Caco-2 (cell line): Measurements from ENCODE around the gene GABRA4. TPM values are rescaled to one million over a fixed set of nuclear protein-coding genes. Genes with fewer than 3 reads are reported as not detected.

Source experiments
- Bru-seq: library from RNA; stranded (reverse); fragments of 400-500 nt; gene quantifications from one replicate; lab custom pipeline; 2021; lab: Mats Ljungman, UMichigan
- BruChase-seq, 2 experiments: library from RNA; stranded (reverse); fragments of 400-500 nt; gene quantifications; one replicate each; lab custom pipeline; 2021; lab: Mats Ljungman, UMichigan
- BruUV-seq: library from RNA; stranded (reverse); fragments of 400-500 nt; replicated peaks from 2 replicates; lab custom pipeline; 2021; lab: Mats Ljungman, UMichigan
- CTCF ChIA-PET: fragments of 300-600 bp; sonication (Branson Sonifier 250); formaldehyde crosslinking; loops from one replicate; lab custom pipeline; 2022; ENCODE audit warnings: antibody characterized with exemption; lab: Charles Lee
- POLR2A ChIA-PET: fragments of 300-600 bp; sonication (Branson Sonifier 250); formaldehyde crosslinking; loops from one replicate; lab custom pipeline; 2022; ENCODE audit warnings: antibody characterized with exemption; lab: Charles Lee
- DNase-seq, 2 experiments: peaks; one replicate each; pipeline versions ENCODE4 v3.0.0 to v3.0.0-alpha.2; 2020 to 2022
- H3K27me3 ChIP-seq: replicated peaks from 2 replicates; pipeline ENCODE4 v1.6.0; 2011; ENCODE audit warnings: low read length; ENCODE audit not compliant: control insufficient read depth, insufficient read depth
- H3K36me3 ChIP-seq: 2 replicates; pipeline ENCODE4 v1.5.1; 2011; ENCODE audit warnings: low read length; ENCODE audit not compliant: control insufficient read depth, insufficient read depth
- H3K4me1 ChIP-seq: fragments of 250-450 bp; sonication (Bioruptor Pico); 2 replicates; pipeline ENCODE4 v1.5.1; 2020; ENCODE audit warnings: mild to moderate bottlenecking
- H3K4me3 ChIP-seq: 2 replicates; pipeline ENCODE4 v1.5.1; 2011; ENCODE audit warnings: low read depth, mild to moderate bottlenecking, control low read depth, low read length
- H3K9me3 ChIP-seq: fragments of 250-450 bp; sonication (Bioruptor Pico); 2 replicates; pipeline ENCODE4 v1.5.1; 2020; ENCODE audit warnings: mild to moderate bottlenecking, moderate library complexity
- H3K27ac Mint-ChIP-seq: one replicate; pipeline ENCODE4 v1.8.0; 2022; ENCODE audit warnings: mixed read lengths; ENCODE audit not compliant: unreplicated experiment
- H3K27me3 Mint-ChIP-seq: one replicate; pipeline ENCODE4 v1.8.0; 2022; ENCODE audit warnings: mixed read lengths; ENCODE audit not compliant: insufficient read depth, unreplicated experiment
- H3K36me3 Mint-ChIP-seq: one replicate; pipeline ENCODE4 v1.8.0; 2022; ENCODE audit warnings: mild to moderate bottlenecking, mixed read lengths; ENCODE audit not compliant: insufficient read depth, unreplicated experiment
- H3K4me1 Mint-ChIP-seq: one replicate; pipeline ENCODE4 v1.8.0; 2022; ENCODE audit warnings: low read depth, mixed read lengths; ENCODE audit not compliant: unreplicated experiment
- H3K4me3 Mint-ChIP-seq: one replicate; pipeline ENCODE4 v1.8.0; 2022; ENCODE audit warnings: mild to moderate bottlenecking, moderate library complexity, mixed read lengths; ENCODE audit not compliant: unreplicated experiment
- H3K9me3 Mint-ChIP-seq: one replicate; pipeline ENCODE4 v1.8.0; 2022; ENCODE audit warnings: mixed read lengths; ENCODE audit not compliant: unreplicated experiment
- intact Hi-C: fragments of 100-400 bp; cut with micrococcal nuclease; formaldehyde crosslinking; loops from one replicate; pipeline ENCODE4 v1.10.0; 2022; ENCODE audit not compliant: unreplicated experiment
- long read RNA-seq: library from polyadenylated mRNA; stranded (forward); transcript quantifications from one replicate; pipeline ENCODE4 v2.0.0, GENCODE V29; 2022
- total RNA-seq: library from RNA; stranded (reverse); gene quantifications from 2 replicates; pipeline ENCODE4 v1.2.3, GENCODE V29; 2022
- TF ChIP-seq, protein P1 (sequence below), 2 experiments: fragments of 200-600 bp in 1 of 2; IDR thresholded peaks; 1 replicate in 1 of 2; 2 replicates in 1 of 2; pipeline versions ENCODE4 v1.5.1 to v1.8.0; 2011 to 2022; ENCODE audit warnings: antibody characterized with exemption in 1 of 2, control low read depth in 1 of 2, inconsistent platforms in 1 of 2, low read depth in 1 of 2, low read length in 1 of 2, mild to moderate bottlenecking in 1 of 2, moderate library complexity in 1 of 2; ENCODE audit not compliant: insufficient read depth in 1 of 2, severe bottlenecking in 1 of 2, unreplicated experiment in 1 of 2

The GABRA4 gene
- 7.9 and 8.1 TPM in 2 replicates for total RNA-seq
- percentile 59 among the genes with signal in this experiment for Bru-seq, nascent RNA
- percentile 60 among the genes with signal in this experiment for BruChase-seq, experiment 1, labeled RNA remaining after a 2-hour chase
- BruChase-seq, experiment 2, labeled RNA remaining after a 6-hour chase: percentile 49 among the genes with signal in this experiment
- long read RNA-seq, full-length matches to known transcripts: 4 of 21 reads
- long read RNA-seq, partial matches to known transcripts: 4 of 21 reads
- long read RNA-seq, other reads (novel, unspliced or antisense): 13 of 21 reads

- Histone ChIP-seq H3K36me3 (no peaks in the 10 kb centered on the region), H3K4me1 (no peaks in the 10 kb centered on the region; the same call in 1 of the 2 replicates), H3K9me3 (no peaks in the 10 kb centered on the region), H3K27me3 (no peaks in the 10 kb centered on the region), H3K4me3 (peak within 1 kb of the TSS; percentile 48)
- Mint-ChIP-seq H3K4me3 (peak within 1 kb of the TSS; percentile 74), H3K27ac (no peak within 1 kb of the TSS), H3K9me3 (no peaks in the 10 kb centered on the region), H3K27me3 (peaks cover 4% of the 10 kb centered on the region), H3K4me1 (no peaks in the 10 kb centered on the region), H3K36me3 (peaks cover 10% of the 10 kb centered on the region)
- BruUV-seq: no TSS peak
- intact Hi-C loops: no loop called here
- DNase-seq: peak; percentile 15 to 29
- ChIA-PET CTCF (interaction anchor here (0.6 kb wide), 1 partner anchor 153 kb away, joined by 3 read pairs; no protein-coding TSS in a partner anchor), POLR2A (interaction anchor here (0.6 kb wide), 1 partner anchor 161 kb away, joined by 5 read pairs; no protein-coding TSS in a partner anchor)
- TF ChIP-seq, protein P1, sequence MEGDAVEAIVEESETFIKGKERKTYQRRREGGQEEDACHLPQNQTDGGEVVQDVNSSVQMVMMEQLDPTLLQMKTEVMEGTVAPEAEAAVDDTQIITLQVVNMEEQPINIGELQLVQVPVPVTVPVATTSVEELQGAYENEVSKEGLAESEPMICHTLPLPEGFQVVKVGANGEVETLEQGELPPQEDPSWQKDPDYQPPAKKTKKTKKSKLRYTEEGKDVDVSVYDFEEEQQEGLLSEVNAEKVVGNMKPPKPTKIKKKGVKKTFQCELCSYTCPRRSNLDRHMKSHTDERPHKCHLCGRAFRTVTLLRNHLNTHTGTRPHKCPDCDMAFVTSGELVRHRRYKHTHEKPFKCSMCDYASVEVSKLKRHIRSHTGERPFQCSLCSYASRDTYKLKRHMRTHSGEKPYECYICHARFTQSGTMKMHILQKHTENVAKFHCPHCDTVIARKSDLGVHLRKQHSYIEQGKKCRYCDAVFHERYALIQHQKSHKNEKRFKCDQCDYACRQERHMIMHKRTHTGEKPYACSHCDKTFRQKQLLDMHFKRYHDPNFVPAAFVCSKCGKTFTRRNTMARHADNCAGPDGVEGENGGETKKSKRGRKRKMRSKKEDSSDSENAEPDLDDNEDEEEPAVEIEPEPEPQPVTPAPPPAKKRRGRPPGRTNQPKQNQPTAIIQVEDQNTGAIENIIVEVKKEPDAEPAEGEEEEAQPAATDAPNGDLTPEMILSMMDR (IDR thresholded peaks at IDR 0.05; ENCODE audit: insufficient read depth in 1 of 2, low read depth in 1 of 2, low read length in 1 of 2, severe bottlenecking in 1 of 2, unreplicated experiment in 1 of 2): no peak
Observed at GRCh38 chr4:46993075-46994006, at the start of gene GABRA4. TSS of gene GABRA4 (minus strand) at chr4:46993581. CDS start at chr4:46993424, 157 bp downstream.

GRCh38 chr4:47040828-47041227, 47.4 kb upstream of the GABRA4 start:
- Mint-ChIP-seq H3K9me3 (no peaks in the 10 kb centered on the region), H3K27me3 (no peaks in the 10 kb centered on the region), H3K4me1 (no peaks in the 10 kb centered on the region), H3K36me3 (no peaks in the 10 kb centered on the region), H3K27ac (no peak overlapping the region), H3K4me3 (no peak overlapping the region)
- Histone ChIP-seq H3K27me3 (no peaks in the 10 kb centered on the region), H3K4me1 (no peaks in the 10 kb centered on the region), H3K36me3 (no peaks in the 10 kb centered on the region), H3K9me3 (no peaks in the 10 kb centered on the region), H3K4me3 (no peak overlapping the region)
- ChIA-PET CTCF (no interaction called here), POLR2A (no interaction called here)
- no peak for DNase-seq
- TF ChIP-seq, protein P1 (IDR thresholded peaks at IDR 0.05; ENCODE audit: insufficient read depth in 1 of 2, low read depth in 1 of 2, low read length in 1 of 2, severe bottlenecking in 1 of 2, unreplicated experiment in 1 of 2): no peak
- BruUV-seq: no TSS peak
- intact Hi-C loops: no loop called here

DNA sequence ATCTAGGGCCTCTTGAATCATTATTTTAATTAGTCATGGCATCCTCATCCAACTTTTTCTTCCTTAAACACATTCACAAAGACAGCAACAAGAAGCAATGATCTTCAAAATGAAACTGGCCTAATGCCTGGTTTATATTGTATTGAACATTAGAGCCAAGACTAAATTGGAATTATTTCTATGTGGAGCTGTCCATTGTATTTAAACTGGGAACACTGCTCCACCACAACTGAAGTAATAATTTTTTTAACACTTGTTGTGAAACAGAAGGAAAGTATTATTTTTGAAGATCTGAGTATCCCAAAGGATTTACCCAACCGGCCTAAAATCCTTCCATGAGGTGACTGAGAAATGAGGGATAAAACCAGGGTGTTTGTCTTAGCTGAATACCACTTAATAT, 44.9 kb upstream of the GABRA4 start:
- intact Hi-C loops: no loop called here
- POLR2A ChIA-PET: no interaction called here
- no peak overlapping the region for H3K4me3 Mint-ChIP-seq
- CTCF ChIA-PET: no interaction called here
- no peaks in the 10 kb centered on the region for H3K36me3 ChIP-seq
- no TSS peak for BruUV-seq
- H3K36me3 Mint-ChIP-seq: no peaks in the 10 kb centered on the region
- no peak overlapping the region for H3K4me3 ChIP-seq
- no peaks in the 10 kb centered on the region for H3K9me3 ChIP-seq
- TF ChIP-seq, protein P1 (IDR thresholded peaks at IDR 0.05; ENCODE audit: insufficient read depth in 1 of 2, low read depth in 1 of 2, low read length in 1 of 2, severe bottlenecking in 1 of 2, unreplicated experiment in 1 of 2): no peak
- no peak overlapping the region for H3K27ac Mint-ChIP-seq
- DNase-seq: no peak
- no peaks in the 10 kb centered on the region for H3K9me3 Mint-ChIP-seq
- H3K4me1 ChIP-seq: no peaks in the 10 kb centered on the region
- H3K27me3 ChIP-seq: no peaks in the 10 kb centered on the region
- no peaks in the 10 kb centered on the region for H3K27me3 Mint-ChIP-seq
- no peaks in the 10 kb centered on the region for H3K4me1 Mint-ChIP-seq
